Sigmoid colon (tissue), 7 donors: ENCODE results near the gene FOSL2. TPM values are rescaled to one million over a fixed set of nuclear protein-coding genes. Genes with fewer than 3 reads are reported as not detected.
A peak's percentile ranks its signal among the peaks of the same experiment; 100 is the strongest.

Experiments
- DNase-seq: peaks from one replicate; pipeline ENCODE4 v3.0.0-alpha.2; 2019
- H3K27ac ChIP-seq, 4 donors: fragments of 200-600 bp; sonication (generic); one replicate each; pipeline ENCODE4 v1.5.1; 2016 to 2019; ENCODE audit warnings: mild to moderate bottlenecking in 1 of 4
- H3K27me3 ChIP-seq, 3 donors: fragments of 200-600 bp; sonication (generic); one replicate each; pipeline ENCODE4 v1.5.1; 2019; ENCODE audit warnings: mild to moderate bottlenecking in 1 of 3
- H3K36me3 ChIP-seq, 4 donors: fragments of 200-600 bp; sonication (generic); one replicate each; pipeline ENCODE4 v1.5.1; 2016 to 2019
- H3K4me1 ChIP-seq, 4 donors: fragments of 200-600 bp; sonication (generic); one replicate each; pipeline ENCODE4 v1.5.1; 2017 to 2019
- H3K4me3 ChIP-seq, 4 donors: fragments of 200-600 bp; sonication (generic); one replicate each; pipeline ENCODE4 v1.5.1; 2017 to 2019; ENCODE audit warnings: mild to moderate bottlenecking in 2 of 4, moderate library complexity in 1 of 4
- H3K9me3 ChIP-seq, 4 donors: fragments of 200-600 bp in 3 of 4; sonication (generic) in 3 of 4; one replicate each; pipeline versions ENCODE4 v1.5.1 to v1.6.1; 2013 to 2019
- EP300 ChIP-seq, 4 donors: sonication (generic); formaldehyde crosslinking; IDR thresholded peaks; one replicate each; pipeline ENCODE4 v1.6.1; 2017; ENCODE audit warnings: antibody characterized with exemption in 4 of 4
- POLR2A ChIP-seq, 2 donors: fragments of 450-650 bp; IDR thresholded peaks; one replicate each; pipeline ENCODE4 v1.6.1; 2016; ENCODE audit warnings: antibody characterized with exemption in 2 of 2, mild to moderate bottlenecking in 2 of 2, moderate library complexity in 2 of 2
- POLR2AphosphoS5 ChIP-seq, 4 donors: sonication (generic); formaldehyde crosslinking; IDR thresholded peaks; one replicate each; pipeline ENCODE4 v1.6.1; 2017; ENCODE audit warnings: antibody characterized with exemption in 4 of 4
- WGBS, 2 donors: extraction: QIAGEN DNeasy Blood & Tissue Kit; methylation state at CpG; one replicate each; pipeline ENCODE4 v1.1.7; 2013; 5-methylcytosine and 5-hydroxymethylcytosine counted together
- intact Hi-C: fragments of 100-400 bp; cut with DNase I; formaldehyde crosslinking; loops from one replicate; pipeline ENCODE4 v1.15.1; 2023
- polyA plus RNA-seq, 3 donors: library from polyadenylated mRNA; stranded (reverse); fragments of 200-250 nt; gene quantifications; one replicate each; pipeline ENCODE4 v1.2.3, GENCODE V29; 2013
- total RNA-seq, 4 donors: library from RNA; depleted of rRNA; stranded (reverse); fragments of >200 nt; gene quantifications; one replicate each; pipeline ENCODE4 v1.1.0, GENCODE V29; 2016
- TF ChIP-seq, protein P1 (sequence below), 4 experiments: fragments of 450-650 bp in 3 of 4; fragments of 200-600 bp in 1 of 4; IDR thresholded peaks; one replicate each; pipeline ENCODE4 v1.5.1; 2016 to 2019; ENCODE audit warnings: antibody characterized with exemption in 4 of 4, mild to moderate bottlenecking in 3 of 4, moderate library complexity in 2 of 4
- donor health status: healthy with polysubstance abuse.
- donor health status: Bipolar disorder and iron deficiency.
- donor health status: healthy.

FOSL2 gene
- total and polyA plus RNA-seq, 7 donors, result 30.0 to 208 (median 65.8) TPM

DNA sequence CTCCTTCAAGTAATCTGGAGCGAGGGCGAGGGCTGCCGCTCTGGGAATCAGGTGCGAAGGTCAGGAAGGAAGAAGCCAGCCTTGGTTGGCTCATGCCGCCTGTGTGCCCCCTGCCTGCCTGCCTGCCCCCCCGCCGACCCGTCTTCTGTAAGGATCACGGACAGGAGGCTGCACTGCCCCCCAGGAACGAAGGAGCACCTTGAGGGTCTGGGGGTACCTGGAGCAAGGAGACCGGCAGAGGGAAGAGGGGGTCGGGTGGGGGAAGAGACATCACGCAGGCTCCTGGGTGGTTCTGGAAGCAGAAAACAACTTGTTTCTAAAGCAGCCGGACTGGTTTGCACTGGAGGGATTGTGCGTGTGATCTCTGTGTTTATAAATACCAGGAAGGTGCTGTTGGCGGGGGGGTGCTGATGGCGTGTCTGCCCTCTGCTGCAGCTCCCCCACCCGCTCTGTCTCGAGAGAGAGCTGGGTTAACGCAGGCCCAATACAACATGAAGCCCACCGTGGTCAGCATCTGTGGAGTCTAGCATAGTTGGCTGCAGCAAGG, 1.7 kb downstream of the FOSL2 start:
- Histone ChIP-seq H3K27ac (peak overlapping the region; percentile 97 to 100 (median 100)), H3K4me3 (peak overlapping the region; percentile 96 to 99 (median 98)), H3K36me3 (peaks cover 0 to 11% (median 0%) of the 10 kb centered on the region in 4 donors), H3K27me3 (no peaks in the 10 kb centered on the region), H3K4me1 (peaks cover 0 to 42% (median 33%) of the 10 kb centered on the region in 4 donors), H3K9me3 (no peaks in the 10 kb centered on the region)
- WGBS, 2 donors, result 2 to 8% methylated on average over 21 of the region's 21 CpGs
- DNase-seq, result peak; percentile 91
- TF ChIP-seq POLR2A (IDR thresholded peaks at IDR 0.05) (peak; percentile 42 to 73), EP300 (IDR thresholded peaks at IDR 0.05) (peak in 2 of 4 donors; percentile 60 to 73), POLR2AphosphoS5 (IDR thresholded peaks at IDR 0.05) (peak; percentile 81 to 90 (median 83))
- TF ChIP-seq, protein P1, sequence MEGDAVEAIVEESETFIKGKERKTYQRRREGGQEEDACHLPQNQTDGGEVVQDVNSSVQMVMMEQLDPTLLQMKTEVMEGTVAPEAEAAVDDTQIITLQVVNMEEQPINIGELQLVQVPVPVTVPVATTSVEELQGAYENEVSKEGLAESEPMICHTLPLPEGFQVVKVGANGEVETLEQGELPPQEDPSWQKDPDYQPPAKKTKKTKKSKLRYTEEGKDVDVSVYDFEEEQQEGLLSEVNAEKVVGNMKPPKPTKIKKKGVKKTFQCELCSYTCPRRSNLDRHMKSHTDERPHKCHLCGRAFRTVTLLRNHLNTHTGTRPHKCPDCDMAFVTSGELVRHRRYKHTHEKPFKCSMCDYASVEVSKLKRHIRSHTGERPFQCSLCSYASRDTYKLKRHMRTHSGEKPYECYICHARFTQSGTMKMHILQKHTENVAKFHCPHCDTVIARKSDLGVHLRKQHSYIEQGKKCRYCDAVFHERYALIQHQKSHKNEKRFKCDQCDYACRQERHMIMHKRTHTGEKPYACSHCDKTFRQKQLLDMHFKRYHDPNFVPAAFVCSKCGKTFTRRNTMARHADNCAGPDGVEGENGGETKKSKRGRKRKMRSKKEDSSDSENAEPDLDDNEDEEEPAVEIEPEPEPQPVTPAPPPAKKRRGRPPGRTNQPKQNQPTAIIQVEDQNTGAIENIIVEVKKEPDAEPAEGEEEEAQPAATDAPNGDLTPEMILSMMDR (IDR thresholded peaks at IDR 0.05), result no peak
- intact Hi-C loops, result loop anchor here (2.0 to 5.0 kb wide), 4 partner anchors 233 to 616 kb away; no protein-coding TSS in a partner anchor

DNA sequence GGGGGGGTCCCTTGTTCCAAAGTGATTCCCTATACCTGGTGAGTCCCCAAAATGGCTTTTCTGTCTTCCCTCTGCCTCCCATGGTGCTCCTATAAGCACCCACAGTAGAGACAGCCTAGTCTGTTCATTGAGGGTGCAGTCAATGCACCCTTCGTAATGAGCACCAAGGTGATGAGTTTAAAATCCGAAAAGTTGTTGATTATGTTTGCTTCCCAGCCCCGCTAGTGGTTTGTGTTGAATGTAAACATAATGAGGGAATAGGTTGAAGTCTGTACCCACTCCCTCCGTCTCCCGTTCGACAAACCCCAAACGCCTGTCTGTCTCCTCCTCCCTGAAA, 2.3 kb downstream of the FOSL2 start:
- intact Hi-C loops, result loop anchor here (2.0 to 5.0 kb wide), 6 partner anchors 232 to 688 kb away; no protein-coding TSS in a partner anchor
- Histone ChIP-seq H3K4me1 (peaks cover 0 to 42% (median 33%) of the 10 kb centered on the region in 4 donors), H3K4me3 (peak overlapping the region; percentile 96 to 99 (median 98)), H3K9me3 (no peaks in the 10 kb centered on the region), H3K27ac (peak overlapping the region; percentile 97 to 100 (median 100)), H3K36me3 (peaks cover 0 to 12% (median 0%) of the 10 kb centered on the region in 4 donors), H3K27me3 (no peaks in the 10 kb centered on the region)
- TF ChIP-seq POLR2AphosphoS5 (IDR thresholded peaks at IDR 0.05) (no peak), POLR2A (IDR thresholded peaks at IDR 0.05) (no peak), EP300 (IDR thresholded peaks at IDR 0.05) (no peak)
- TF ChIP-seq, protein P1 (IDR thresholded peaks at IDR 0.05), result no peak
- no peak for DNase-seq
- WGBS, 2 donors, result 3 to 28% methylated on average over 7 of the region's 7 CpGs

DNA sequence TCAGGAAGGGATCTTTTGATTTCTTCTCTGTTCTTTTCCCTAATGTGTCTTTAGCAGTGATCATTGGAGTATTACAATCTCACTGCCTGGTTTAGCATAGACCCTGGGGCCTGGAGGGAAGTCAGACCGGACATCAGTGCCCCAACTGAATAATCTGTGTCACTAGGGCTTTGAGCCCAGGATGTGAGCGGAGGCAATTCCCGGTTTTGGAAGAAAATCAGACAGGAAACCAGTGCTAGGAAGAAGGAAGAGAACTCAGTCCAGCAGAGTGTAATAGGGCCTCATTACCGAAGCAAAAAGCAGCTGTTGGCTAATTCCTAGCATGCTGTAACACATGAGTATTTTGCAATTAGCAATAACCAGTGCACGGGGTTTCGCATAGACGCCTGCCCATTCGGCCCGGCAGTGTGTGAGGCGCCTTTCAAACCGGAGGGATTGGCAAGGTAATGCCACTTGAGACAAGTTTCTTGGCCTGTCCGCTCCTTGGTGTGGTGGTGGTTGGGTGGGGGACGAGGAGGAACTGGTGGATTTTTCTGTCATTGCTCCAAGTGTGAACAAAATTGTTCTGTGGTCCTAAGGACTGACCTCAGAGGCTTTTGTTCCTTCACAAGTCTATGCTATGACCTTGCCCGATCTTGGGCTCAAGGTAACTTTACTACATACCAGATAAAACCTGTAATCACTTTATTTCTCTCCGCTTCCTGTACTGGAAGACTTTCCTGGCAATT, 2.8 kb downstream of the FOSL2 start:
- H3K4me3 ChIP-seq, result peak overlapping the region; percentile 96 to 99 (median 98)
- intact Hi-C loops, result loop anchor here (2.0 to 5.0 kb wide), 3 partner anchors 617 to 688 kb away; no protein-coding TSS in a partner anchor
- H3K4me1 ChIP-seq, result peaks cover 0 to 47% (median 38%) of the 10 kb centered on the region in 4 donors
- TF ChIP-seq, protein P1 (IDR thresholded peaks at IDR 0.05), result no peak
- peak; percentile 38 to 59 for TF ChIP-seq POLR2A (IDR thresholded peaks at IDR 0.05)
- TF ChIP-seq EP300 (IDR thresholded peaks at IDR 0.05), result peak in 1 of 4 donors; percentile 64
- TF ChIP-seq POLR2AphosphoS5 (IDR thresholded peaks at IDR 0.05), result peak; percentile 72 to 87 (median 84)
- H3K36me3 ChIP-seq, result peaks cover 0 to 12% (median 0%) of the 10 kb centered on the region in 4 donors
- DNase-seq, result peak; percentile 91
- no peaks in the 10 kb centered on the region for H3K9me3 ChIP-seq
- 4 to 19% methylated on average over 15 of the region's 15 CpGs for WGBS, 2 donors
- H3K27ac ChIP-seq, result peak overlapping the region; percentile 97 to 100 (median 100)
- no peaks in the 10 kb centered on the region for H3K27me3 ChIP-seq

DNA sequence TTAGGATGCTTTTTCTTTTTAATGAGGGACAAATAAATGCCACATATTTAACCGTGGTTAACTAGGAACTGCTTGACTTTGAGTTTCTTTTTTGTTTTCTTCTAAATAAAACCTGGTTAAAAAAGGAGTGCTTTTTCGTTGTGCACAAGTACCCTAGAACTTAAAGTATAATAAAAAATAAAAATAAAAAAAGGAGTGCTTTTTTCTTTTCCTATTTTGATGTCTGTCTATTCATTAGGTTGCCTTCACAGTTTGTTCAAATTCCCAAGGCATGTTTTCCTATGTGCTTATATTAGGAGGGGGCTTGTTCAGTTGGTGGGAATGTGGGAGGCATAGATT, 4.4 kb downstream of the FOSL2 start:
- intact Hi-C loops, result loop anchor here (5.0 kb wide), 2 partner anchors 675 to 690 kb away; no protein-coding TSS in a partner anchor
- Histone ChIP-seq H3K36me3 (peaks cover 0 to 19% (median 0%) of the 10 kb centered on the region in 4 donors), H3K27me3 (no peaks in the 10 kb centered on the region), H3K4me3 (peak overlapping the region; percentile 96 to 99 (median 98)), H3K27ac (peak overlapping the region; percentile 97 to 100 (median 100)), H3K9me3 (no peaks in the 10 kb centered on the region), H3K4me1 (peaks cover 0 to 53% (median 51%) of the 10 kb centered on the region in 4 donors)
- TF ChIP-seq POLR2AphosphoS5 (IDR thresholded peaks at IDR 0.05), result no peak
- TF ChIP-seq, protein P1 (IDR thresholded peaks at IDR 0.05), result no peak
- no peak for TF ChIP-seq EP300 (IDR thresholded peaks at IDR 0.05)
- TF ChIP-seq POLR2A (IDR thresholded peaks at IDR 0.05), result no peak
- WGBS, 2 donors, result 15 to 36% methylated on average over 2 of the region's 2 CpGs
- no peak for DNase-seq
